Fibroblast of skin of right biceps (primary cell): Measurements from ENCODE around the gene CDYL2.
"Not testable (repeated sequence)": the region's sequence is repeated elsewhere in the genome, so short reads cannot be mapped to it uniquely, and the experiment has no call there.

Experiments
- DNase-seq: peaks from one replicate; pipeline ENCODE4 v3.0.0-alpha.2; 2013

Gene CDYL2

DNA sequence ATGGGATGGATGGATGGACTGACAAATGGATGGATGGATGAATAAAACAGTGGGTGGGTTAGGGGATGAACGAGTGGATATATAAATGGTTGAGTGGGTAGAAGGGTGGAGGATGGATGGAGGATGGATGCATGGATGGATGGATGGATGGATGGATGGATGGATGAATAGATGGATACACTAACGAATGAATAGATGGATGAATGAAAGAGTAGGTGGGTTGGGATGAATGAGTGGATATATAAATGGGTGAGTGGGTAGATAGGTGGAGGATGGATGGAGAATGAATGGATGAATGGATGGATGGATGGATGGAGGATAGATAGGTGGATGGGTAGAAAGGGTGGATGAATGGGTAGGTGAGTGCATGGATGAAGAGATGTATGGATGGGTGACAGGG, 62.1 kb downstream of the CDYL2 start:
- DNase-seq = no peak

DNA sequence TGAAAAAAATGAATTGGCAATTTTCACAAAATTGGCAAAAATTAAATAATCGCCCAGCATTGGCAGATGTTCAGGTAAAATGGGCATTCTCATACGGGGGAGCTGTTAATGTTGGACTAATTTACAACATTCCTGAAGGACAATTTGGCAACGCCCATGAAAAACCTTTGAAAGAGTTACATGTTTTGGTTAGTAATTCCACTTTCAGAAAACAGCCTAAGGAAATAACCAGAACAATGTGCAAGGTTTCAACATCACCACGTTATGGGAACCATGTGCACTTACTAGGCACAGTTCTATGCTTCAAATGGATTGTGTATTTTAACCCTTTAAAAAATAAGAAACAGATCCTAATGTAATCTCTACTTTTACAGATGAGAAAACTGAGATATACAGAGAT, 62.7 kb downstream of the CDYL2 start:
- DNase-seq = no peak

- DNase-seq = no peak
Measured at GRCh38 chr16:80739523-80739922, 64.9 kb downstream of the CDYL2 start.

GRCh38 chr16:80738521-80738920, 65.9 kb downstream of the CDYL2 start:
- no peak for DNase-seq

DNA sequence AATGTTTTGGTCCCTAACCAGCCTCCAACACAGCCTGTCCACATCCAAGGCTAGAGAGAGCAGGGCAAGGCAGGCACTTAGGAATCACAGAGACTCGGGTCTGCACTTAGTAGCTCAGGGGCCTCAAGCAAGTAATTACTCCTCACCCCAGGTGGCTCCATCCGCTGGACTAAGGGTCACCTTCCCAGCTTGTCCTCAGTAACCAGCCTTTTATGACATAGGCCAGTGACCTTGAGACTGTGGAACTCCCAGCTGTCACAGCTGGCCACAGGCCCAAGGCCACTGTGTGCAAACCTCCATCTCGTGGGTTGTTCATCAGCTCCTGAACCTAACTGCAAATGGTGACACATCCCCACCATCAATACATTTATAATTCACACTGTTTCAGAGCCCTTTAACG, 68.6 kb downstream of the CDYL2 start:
- DNase-seq = no peak

DNA sequence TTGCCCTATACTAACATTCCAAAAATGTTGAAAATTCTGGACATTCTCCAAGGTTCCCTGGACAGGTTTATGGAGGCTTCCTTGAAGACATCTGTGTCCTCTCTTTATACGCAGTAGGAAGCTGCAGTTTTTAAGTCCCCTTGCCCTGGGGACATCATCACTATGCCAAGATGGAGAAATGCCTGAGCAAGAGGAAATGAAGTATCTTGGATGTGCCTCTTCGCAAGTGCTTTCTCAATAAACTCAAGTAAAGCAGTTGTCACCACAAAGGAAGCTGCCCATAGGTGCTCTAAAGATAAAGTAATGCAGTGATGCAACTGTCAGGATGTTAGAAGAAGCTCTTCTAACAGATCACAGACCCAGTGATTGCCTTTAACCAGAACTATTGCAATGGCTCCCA, 71.0 kb downstream of the CDYL2 start:
- no peak for DNase-seq

DNA sequence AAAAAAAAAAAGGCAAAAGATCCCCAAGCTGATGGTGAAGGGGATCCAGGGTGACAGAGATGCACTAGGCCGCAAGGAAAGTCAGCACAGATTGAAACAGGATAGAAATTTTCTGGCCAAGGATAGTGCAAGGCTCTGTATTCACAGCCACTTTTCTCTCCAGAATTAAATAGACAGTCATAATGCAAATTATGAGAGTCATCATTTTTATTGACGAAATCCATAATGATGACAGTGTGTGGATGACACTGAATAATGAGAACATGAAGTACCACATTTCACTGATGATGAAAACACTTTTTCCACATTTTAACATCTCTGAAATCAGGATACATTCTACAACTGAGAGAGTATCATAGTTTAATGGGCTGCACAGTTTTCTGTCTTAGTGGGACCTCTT, 72.5 kb downstream of the CDYL2 start:
- DNase-seq = no peak

DNA sequence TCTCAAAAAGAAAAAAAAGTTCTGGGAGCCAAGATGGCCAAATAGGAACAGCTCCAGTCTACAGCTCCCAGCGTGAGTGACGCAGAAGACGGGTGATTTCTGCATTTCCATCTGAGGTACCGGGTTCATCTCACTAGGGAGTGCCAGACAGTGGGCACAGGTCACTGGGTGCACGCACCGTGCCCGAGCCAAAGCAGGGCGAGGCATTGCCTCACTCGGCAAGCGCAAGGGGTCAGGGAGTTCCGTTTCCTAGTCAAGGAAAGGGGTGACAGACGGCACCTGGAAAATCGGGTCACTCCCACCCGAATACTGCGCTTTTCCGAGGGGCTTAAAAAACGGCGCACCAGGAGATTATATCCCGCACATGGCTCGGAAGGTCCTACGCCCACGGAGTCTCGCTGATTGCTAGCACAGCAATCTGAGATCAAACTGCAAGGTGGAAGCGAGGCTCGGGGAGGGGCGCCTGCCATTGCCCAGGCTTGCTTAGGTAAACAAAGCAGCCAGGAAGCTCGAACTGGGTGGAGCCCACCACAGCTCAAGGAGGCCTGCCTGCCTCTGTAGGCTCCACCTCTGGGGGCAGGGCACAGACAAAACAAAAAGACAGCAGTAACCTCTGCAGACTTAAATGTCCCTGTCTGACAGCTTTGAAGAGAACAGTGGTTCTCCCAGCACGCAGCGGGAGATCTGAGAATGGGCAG, 77.2 kb downstream of the CDYL2 start:
- DNase-seq = not testable (repeated sequence)

DNA sequence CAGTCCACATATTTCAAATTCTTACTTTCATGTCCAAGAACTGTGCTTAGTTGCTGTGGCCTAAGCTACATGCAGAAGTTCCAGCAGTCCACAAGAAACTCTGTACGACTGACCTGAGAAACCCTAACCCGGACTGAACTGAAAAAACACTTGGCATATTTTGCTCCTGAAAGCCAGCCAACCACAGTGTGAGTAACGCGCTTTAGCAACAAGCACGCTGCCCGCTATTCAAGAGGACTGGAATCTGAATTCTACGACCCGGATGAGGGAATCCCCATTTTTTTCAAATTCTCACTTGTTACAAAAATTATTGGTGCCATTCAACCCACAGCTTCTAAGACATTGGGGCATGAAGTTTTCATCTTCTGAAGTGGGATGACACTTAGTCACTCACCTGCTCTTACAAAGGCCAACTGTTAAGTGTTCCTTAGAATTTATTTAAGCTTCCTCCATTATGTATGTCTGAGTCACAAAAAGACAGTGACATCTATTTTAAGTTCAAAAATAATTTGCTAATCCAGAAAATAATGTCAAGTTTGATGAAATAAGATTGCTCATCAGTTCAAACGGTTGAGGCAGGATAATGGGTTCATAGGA, 78.7 kb downstream of the CDYL2 start:
- no peak for DNase-seq

DNA sequence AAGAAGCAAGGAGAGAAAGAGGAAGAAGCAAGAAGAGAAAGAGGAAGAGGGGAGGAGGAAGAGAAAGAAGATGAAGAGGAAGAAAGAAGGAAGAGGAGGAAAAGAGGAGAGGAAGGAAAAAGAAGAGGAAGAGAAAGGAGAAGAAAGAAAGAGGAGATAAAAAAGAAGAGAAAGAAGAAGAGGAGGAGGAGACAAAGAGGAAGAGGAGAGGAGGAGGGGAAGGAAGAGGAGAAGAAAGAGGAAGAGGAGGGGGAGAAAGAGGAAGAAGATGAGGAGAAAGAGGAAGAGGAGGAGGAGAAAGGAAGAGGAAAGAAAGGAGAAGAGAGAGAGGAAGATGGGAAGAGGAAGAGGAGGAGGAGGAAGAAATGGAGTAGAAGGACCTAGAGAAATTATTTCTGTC, 80.4 kb downstream of the CDYL2 start:
- no peak for DNase-seq

GRCh38 chr16:80723091-80723490, 81.3 kb downstream of the CDYL2 start:
- DNase-seq = no peak

- DNase-seq = peak; percentile 38
Measured at GRCh38 chr16:80720804-80721371, 83.5 kb downstream of the CDYL2 start.

DNA sequence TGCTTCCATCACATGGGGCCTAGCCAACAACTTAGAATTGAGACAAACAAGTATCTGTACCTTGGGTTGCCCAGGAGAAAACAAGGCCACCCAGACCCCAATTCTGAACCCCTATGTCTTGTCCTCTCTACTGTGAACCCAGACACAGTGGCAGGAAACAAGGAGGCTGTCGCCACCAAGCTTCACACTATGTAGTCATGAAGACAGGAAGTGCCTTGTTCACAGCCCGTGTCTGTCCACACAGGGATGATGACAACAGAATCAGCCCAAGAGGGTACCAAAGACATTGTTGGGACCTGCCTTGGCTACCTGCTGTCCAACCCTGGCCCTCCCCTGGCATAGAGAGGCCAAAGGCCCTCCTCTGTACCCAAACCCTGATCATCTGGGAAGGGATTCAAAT, 84.8 kb downstream of the CDYL2 start:
- no peak for DNase-seq

DNA sequence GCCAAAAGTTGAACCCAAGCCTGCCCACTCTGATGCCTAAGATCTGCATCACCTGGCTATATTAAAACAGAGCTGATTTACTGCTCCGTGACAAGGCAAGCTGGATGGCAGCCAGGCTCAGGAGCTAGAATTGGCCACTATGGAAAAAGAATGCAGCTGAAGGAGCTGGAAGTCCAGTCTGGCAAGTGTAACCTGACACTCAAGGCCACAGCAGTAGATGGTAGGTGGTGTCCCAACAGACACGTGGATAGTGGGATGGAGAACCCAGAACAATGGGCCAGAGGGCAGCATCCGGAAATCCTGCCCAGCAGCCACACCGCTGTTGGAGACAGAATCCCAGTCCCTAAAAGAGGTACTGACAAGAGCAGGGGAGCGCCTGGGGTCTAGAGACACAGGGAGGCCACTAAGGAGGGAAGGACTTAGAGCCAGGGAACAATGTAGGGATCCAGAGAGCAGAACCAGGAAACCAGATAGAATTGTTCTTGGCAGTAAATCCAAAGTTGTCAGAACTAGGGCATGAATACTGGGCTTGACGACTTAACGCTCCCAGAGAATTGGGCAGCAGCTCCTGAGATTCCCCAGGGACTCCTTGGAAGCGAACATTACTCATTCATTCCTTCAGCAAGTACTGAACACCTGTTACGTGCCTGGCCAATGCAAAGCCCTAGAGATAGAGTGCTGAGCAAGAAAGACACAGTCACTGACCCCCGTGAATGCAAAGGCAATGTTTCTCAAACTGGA, 85.7 kb downstream of the CDYL2 start:
- peak; percentile 48 for DNase-seq

DNA sequence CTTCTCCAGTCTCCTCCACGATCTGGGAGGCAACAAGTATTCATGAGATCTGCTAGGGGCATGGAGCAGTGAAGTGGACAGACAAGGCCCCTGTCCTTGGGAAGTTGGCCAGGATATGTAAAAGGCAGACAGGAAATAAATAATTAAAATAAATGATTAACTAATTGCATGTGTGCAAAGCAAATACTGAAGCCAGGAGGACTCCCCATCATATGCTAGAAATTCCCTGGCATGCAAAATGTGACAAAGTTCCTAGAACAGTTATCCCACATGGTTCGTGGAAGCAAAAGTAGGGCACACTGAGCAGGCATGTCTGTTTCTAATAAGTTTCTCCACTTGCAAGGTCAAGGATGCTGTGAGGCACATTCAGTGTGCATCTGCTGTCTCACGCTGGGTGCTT, 86.8 kb downstream of the CDYL2 start:
- no peak for DNase-seq

GRCh38 chr16:80716564-80717139, 87.7 kb downstream of the CDYL2 start:
- DNase-seq = no peak

- no peak for DNase-seq
Measured at GRCh38 chr16:80711406-80711805, 93.0 kb downstream of the CDYL2 start.

GRCh38 chr16:80710918-80711317, 93.5 kb downstream of the CDYL2 start:
- no peak for DNase-seq

GRCh38 chr16:80708823-80709222, 95.6 kb downstream of the CDYL2 start:
- DNase-seq = no peak

DNA sequence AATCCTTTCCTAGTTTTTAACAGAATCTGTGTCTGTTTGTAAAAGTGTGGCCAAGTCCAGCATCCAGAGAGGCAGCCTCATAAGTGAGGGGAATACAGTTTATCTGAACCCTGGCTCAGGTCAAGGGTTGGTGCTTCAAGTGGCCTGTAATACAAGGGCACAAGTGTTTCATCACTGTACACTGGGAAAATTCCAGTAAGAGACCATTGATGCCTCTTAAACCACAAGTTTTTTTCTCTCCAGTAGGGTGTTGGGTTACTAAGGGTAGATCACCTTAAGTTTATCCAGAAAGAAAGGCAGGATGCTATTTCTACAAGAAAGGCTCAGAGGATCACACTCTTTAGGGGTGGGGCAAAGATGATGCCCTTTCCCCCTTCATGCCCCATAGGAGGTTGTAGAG, 96.7 kb downstream of the CDYL2 start:
- DNase-seq = no peak

- DNase-seq = no peak
Measured at GRCh38 chr16:80705596-80705995, 98.8 kb downstream of the CDYL2 start.

- DNase-seq = no peak
Measured at GRCh38 chr16:80704751-80705505, 99.5 kb downstream of the CDYL2 start.
